ENCODE data around the gene PDCD1.
"Not testable (repeated sequence)": the region's sequence is repeated elsewhere in the genome, so short reads cannot be mapped to it uniquely, and the experiment has no call there.

The PDCD1 gene

DNA sequence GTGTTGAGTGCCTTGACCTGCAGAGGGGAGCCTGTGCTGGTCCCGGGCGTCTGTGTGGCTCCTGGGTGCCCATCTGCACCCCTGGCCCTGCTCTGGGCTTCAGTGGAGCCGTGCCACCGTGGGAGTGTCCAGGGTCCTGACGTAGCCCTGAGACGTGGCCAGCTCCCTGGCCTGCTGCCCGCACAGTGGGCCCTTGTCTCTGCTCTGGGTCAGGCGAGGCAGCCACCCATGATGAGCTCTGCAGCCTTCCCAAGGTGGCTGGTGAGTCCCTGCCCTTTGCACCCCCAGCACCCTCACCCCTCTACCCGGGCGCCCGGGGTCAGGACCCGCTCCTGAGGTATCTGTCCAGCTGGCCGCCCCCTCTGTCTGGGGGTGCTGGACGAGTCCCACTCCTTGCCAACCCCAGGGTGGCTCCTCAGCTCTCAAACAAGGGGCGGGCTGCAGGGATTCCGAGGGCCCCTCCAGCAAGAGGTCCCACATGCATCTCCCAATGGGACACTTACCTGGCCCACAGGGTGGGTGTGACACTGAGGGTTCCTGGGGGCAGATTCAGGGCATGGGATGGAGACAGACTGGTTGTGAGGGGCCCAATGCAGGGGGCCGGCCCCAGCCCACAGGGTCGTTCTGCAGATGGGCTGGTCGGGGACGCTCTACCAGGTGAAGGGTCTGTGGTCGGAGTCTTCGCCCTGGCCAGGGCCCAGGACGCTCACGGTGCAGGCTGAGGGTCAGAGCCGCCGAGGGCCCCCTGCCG lies 47.3 kb downstream of the PDCD1 start:
- H3K4me3 ChIP-seq (replicated peaks; ENCODE audit: low read depth, low read length), result no peak overlapping the region
- TF ChIP-seq, protein P1, sequence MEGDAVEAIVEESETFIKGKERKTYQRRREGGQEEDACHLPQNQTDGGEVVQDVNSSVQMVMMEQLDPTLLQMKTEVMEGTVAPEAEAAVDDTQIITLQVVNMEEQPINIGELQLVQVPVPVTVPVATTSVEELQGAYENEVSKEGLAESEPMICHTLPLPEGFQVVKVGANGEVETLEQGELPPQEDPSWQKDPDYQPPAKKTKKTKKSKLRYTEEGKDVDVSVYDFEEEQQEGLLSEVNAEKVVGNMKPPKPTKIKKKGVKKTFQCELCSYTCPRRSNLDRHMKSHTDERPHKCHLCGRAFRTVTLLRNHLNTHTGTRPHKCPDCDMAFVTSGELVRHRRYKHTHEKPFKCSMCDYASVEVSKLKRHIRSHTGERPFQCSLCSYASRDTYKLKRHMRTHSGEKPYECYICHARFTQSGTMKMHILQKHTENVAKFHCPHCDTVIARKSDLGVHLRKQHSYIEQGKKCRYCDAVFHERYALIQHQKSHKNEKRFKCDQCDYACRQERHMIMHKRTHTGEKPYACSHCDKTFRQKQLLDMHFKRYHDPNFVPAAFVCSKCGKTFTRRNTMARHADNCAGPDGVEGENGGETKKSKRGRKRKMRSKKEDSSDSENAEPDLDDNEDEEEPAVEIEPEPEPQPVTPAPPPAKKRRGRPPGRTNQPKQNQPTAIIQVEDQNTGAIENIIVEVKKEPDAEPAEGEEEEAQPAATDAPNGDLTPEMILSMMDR (IDR thresholded peaks at IDR 0.05; ENCODE audit: low read depth, low read length, missing control alignments), result no peak
- no peak for DNase-seq (ENCODE audit: extremely low read depth, low read depth)

DNA sequence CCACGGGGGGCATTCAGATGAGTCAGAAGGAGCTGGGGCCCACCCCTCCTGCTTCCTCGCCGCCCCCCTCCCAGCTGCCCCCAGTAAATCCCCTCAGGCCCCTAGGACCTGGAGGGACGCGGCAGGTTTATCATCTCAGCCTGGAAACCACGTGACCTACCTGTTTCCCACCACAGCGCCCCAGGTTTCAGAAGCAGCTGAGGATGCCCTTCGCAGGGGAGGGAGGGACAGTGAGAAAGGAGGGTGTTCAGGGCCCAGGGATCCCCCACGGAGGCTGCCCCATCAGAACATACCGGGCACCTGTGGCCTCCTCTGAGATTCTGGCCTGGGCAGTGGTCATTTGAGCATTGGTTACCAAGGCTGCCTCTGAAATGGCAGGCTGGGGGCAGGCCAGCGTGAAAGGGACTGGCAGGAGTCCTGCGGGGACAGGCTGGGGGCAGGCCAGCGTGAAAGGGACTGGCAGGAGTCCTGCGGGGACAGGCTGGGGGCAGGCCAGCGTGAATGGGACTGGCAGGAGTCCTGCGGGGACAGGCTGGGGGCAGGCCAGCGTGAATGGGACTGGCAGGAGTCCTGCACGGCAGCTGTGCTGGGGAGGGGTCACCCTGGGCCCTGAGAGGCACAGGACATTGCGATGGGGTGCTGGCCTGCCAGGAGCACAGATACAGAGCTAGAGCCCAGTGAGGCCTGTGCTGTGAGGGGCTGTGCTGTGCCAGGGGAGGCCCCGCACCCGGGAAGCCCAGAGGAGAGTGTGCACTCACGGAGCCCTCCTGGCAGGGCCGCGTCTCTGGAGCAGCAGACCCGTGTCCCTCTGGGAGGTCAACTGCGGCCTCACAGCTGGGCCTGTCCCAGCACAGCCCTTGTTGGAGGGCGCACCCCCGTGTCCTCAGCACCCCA lies 48.1 kb downstream of the PDCD1 start:
- H3K4me3 ChIP-seq (replicated peaks; ENCODE audit: low read depth, low read length), result no peak overlapping the region
- TF ChIP-seq, protein P1 (IDR thresholded peaks at IDR 0.05; ENCODE audit: low read depth, low read length, missing control alignments), result no peak
- no peak for DNase-seq (ENCODE audit: extremely low read depth, low read depth)

DNA sequence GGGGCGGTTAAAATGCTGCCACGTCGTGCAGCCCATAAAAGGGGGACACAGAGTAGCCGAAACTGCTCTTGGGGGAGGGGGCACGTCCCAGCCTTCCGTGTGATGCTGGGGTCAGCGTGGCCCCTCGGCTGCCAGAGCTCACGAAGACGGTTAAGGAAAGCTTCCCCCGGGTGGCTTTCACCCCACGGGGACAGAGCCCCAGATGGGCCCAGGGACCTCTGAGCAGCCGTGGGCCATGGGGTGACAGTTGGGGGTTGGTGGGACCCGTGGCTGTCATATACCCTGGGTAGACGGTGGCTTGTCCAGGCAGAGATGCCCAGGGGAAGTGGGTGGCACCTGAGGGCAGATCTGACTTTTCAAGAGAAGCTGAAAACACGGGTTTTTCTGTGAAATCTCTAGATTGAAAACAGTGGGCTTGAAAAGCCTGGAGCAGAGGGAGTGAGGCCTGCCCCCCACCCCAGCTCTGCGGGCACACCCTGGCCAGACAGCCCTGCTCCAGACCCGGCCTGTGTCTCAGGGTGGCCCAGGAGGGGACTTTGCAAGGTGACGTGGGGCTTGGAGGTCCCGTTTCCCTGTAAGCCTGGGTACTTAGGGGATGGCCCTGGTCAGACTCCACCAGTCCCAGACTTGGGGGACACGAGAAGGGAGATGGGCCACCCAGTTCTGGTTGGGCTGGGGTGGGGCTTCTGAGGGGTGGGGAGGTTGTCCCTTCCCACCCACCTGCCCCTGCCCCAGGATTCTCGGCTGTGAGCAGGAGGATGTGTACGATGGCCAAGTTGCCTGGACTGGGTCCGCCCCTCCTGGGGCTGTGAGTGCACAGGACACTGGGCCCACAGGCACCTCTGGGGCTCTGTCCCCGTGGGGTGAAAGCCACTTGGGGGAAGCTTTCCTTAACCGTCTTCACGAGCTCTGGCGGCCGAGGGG lies 49.0 kb downstream of the PDCD1 start:
- TF ChIP-seq, protein P1 (IDR thresholded peaks at IDR 0.05; ENCODE audit: low read depth, low read length, missing control alignments), result no peak
- no peak for DNase-seq (ENCODE audit: extremely low read depth, low read depth)
- H3K4me3 ChIP-seq (replicated peaks; ENCODE audit: low read depth, low read length), result no peak overlapping the region

DNA sequence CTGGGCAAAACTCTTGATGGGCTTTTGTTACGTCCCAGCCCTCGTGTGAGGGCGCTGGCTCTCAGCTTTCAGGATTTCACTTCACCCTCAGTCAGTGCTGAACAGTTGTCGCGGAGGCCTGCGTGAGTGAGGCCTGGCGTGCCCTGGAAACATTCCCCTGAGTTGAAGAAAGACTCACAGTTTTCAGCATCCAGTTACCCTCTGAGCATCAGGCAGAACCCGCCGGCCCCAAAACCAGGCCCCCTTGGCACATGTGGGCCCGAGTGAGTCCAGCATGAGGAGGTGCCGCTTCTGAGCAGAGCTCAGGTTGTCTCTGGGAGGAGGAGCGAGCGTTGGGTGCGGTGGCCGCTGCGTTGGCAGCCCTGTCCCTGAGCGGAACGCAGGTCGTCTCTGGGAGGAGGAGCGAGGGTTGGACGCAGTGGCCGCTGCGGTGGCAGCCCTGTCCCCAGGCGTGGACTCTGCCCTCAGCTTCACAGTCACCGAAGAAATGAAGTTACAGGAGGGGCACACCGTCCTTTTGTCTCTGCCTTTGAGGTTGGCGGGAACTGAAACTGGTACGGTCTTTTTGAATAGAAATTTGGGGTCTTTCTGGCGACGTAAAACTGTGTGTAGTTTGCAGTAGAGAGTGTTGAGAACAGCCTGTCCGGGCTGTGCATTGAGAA lies 49.8 kb downstream of the PDCD1 start, which contains the start of gene NEU4:
Gene NEU4 (plus strand): TSS at position 473 of the 662 bp plus-strand sequence. CDS start 5,292 bp downstream, outside the sequence.
- TF ChIP-seq, protein P1 (IDR thresholded peaks at IDR 0.05; ENCODE audit: low read depth, low read length, missing control alignments), result no peak
- DNase-seq (ENCODE audit: extremely low read depth, low read depth), result no peak
- H3K4me3 ChIP-seq (replicated peaks; ENCODE audit: low read depth, low read length), result no peak within 1 kb of the TSS

DNA sequence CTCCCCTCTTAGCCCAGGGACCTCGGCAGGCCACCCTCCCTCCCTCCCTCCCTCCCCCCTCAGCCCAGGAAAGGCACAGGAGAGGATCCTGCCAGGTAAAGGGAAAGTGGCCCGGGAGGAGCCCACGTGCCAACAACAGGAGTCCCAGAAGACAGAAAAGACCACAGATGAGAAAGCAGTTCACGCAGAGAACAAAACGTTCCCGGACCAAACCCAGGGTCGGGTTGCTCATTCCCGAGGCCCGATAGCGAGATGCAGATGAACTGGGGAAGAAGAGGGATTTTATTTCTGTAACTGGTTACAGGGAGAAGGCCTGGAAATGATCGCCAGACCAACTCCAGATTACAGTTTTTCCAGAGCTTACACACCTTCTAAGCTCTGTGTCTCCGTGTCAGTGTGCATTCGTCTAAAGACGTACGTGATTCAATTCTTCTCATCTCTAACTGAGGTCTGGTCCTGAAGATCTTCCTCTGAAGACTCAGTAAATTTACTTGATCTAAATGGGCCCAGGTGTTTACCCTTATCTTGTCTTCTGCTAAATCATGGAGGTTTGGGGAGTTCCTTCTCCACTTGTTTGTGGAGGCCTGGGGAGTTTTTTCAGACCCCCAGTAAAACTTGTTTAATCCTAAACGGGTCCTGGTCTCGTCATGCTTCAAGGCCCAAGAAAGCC lies 50.5 kb downstream of the PDCD1 start:
- H3K4me3 ChIP-seq (replicated peaks; ENCODE audit: low read depth, low read length), result no peak overlapping the region
- DNase-seq (ENCODE audit: extremely low read depth, low read depth), result no peak
- TF ChIP-seq, protein P1 (IDR thresholded peaks at IDR 0.05; ENCODE audit: low read depth, low read length, missing control alignments), result no peak

DNA sequence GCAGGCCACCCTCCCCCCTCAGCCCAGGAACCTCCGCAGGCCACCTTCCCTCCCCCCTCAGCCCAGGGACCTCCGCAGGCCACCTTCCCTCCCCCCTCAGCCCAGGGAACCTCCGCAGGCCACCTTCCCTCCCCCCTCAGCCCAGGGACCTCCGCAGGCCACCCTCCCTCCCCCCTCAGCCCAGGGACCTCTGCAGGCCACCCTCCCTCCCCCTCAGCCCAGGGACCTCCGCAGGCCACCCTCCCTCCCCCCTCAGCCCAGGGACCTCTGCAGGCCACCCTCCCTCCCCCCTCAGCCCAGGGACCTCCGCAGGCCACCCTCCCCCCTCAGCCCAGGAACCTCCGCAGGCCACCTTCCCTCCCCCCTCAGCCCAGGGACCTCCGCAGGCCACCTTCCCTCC lies 52.5 kb downstream of the PDCD1 start:
- H3K4me3 ChIP-seq (replicated peaks; ENCODE audit: low read depth, low read length); DNase-seq (ENCODE audit: extremely low read depth, low read depth): not testable (repeated sequence)

Data from HFF-Myc (cell line).